A673 (cell line): ENCODE data around the gene MEGF6. TPM values are rescaled to one million over a fixed set of nuclear protein-coding genes. Genes with fewer than 3 reads are reported as not detected.

Experiments
- BruUV-seq: library from RNA; stranded (reverse); fragments of 400-500 nt; replicated peaks from 2 replicates; lab custom pipeline; 2021; lab: Mats Ljungman, UMichigan
- CTCF ChIA-PET: fragments of 300-600 bp; sonication (Branson Sonifier 250); formaldehyde crosslinking; loops from one replicate; lab custom pipeline; 2022; ENCODE audit warnings: antibody characterized with exemption; lab: Charles Lee
- POLR2A ChIA-PET: fragments of 300-600 bp; sonication (Branson Sonifier 250); formaldehyde crosslinking; loops from one replicate; lab custom pipeline; 2022; ENCODE audit warnings: antibody characterized with exemption; ENCODE audit not compliant: low non-redundant PET; lab: Charles Lee
- DNase-seq: peaks from one replicate; pipeline ENCODE4 v3.0.0-alpha.2; 2015; ENCODE audit warnings: low spot score
- H3K27ac ChIP-seq: fragments of 200-600 bp; sonication (generic); 2 replicates; pipeline ENCODE4 v1.5.1; 2016; ENCODE audit warnings: mixed run types, low read depth, mild to moderate bottlenecking, mixed read lengths, antibody characterized with exemption, low read length; ENCODE audit not compliant: poor library complexity, severe bottlenecking
- H3K27me3 ChIP-seq: fragments of 200-600 bp; sonication (generic); replicated peaks from 2 replicates; pipeline ENCODE4 v1.6.1; 2017; ENCODE audit warnings: mixed run types, low read depth, mild to moderate bottlenecking, mixed read lengths, antibody characterized with exemption, low read length; ENCODE audit not compliant: insufficient read depth, poor library complexity
- H3K36me3 ChIP-seq: fragments of 200-600 bp; sonication (generic); 2 replicates; pipeline ENCODE4 v1.6.1; 2016; ENCODE audit warnings: mixed run types, mild to moderate bottlenecking, mixed read lengths, antibody characterized with exemption, low read length; ENCODE audit not compliant: insufficient read depth, poor library complexity, severe bottlenecking
- H3K4me1 ChIP-seq: fragments of 200-600 bp; sonication (generic); 2 replicates; pipeline ENCODE4 v1.6.1; 2017; ENCODE audit warnings: mixed run types, mild to moderate bottlenecking, mixed read lengths, antibody characterized with exemption, low read length; ENCODE audit not compliant: insufficient read depth, poor library complexity, severe bottlenecking
- H3K4me3 ChIP-seq: fragments of 200-600 bp; sonication (generic); 2 replicates; pipeline ENCODE4 v1.5.1; 2016; ENCODE audit warnings: low read depth, mixed run types, mild to moderate bottlenecking, mixed read lengths, low read length; ENCODE audit not compliant: poor library complexity, severe bottlenecking
- H3K9me3 ChIP-seq: fragments of 200-600 bp; sonication (generic); 2 replicates; pipeline ENCODE4 v1.6.1; 2016; ENCODE audit warnings: mixed run types, low read depth, mild to moderate bottlenecking, mixed read lengths, antibody characterized with exemption, low read length; ENCODE audit not compliant: poor library complexity, severe bottlenecking
- EZH2 ChIP-seq: fragments of 200-600 bp; sonication (generic); IDR thresholded peaks from 2 replicates; pipeline ENCODE4 v1.6.1; 2017; ENCODE audit warnings: borderline replicate concordance, low read depth, mild to moderate bottlenecking, mixed read lengths, antibody characterized with exemption, low read length; ENCODE audit not compliant: poor library complexity, severe bottlenecking
- intact Hi-C: fragments of 100-400 bp; cut with micrococcal nuclease; formaldehyde crosslinking; loops from one replicate; pipeline ENCODE4 v1.10.0; 2022; ENCODE audit not compliant: unreplicated experiment
- total RNA-seq: library from RNA; stranded (reverse); gene quantifications from 2 replicates; pipeline ENCODE4 v1.2.3, GENCODE V29; 2021
- TF ChIP-seq, protein P1 (sequence below): fragments of 300-800, 200-600 bp; sonication (generic); conservative IDR thresholded peaks from 2 replicates; pipeline ENCODE4 v1.5.1; 2017; ENCODE audit warnings: low read depth, mild to moderate bottlenecking, antibody characterized with exemption, low read length, moderate library complexity, mixed read lengths

MEGF6 gene
- total RNA-seq, 1 experiment from 2014 or later = 2.8 TPM

DNA sequence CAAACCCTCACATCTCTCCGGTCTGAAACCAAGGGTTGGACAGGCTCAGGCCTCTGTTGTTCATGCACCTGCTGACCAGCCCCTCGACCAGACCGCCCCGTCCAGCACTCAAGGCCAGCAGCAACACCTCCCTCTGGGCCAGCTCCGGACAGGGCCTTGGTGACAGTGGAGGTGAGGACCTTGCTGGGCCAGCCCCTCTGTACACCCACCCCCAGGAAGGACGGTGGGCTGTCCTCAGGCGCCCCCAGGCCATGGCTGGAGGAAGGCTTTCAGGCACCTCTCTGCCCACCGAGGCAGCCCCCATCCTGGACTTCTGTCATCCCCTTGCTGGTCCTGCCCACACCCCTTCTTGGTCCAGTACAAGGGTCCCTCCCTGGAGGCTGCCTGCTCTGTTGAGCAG, 48.6 kb downstream of the MEGF6 start:
- no TSS peak for BruUV-seq
- TF ChIP-seq, protein P1, sequence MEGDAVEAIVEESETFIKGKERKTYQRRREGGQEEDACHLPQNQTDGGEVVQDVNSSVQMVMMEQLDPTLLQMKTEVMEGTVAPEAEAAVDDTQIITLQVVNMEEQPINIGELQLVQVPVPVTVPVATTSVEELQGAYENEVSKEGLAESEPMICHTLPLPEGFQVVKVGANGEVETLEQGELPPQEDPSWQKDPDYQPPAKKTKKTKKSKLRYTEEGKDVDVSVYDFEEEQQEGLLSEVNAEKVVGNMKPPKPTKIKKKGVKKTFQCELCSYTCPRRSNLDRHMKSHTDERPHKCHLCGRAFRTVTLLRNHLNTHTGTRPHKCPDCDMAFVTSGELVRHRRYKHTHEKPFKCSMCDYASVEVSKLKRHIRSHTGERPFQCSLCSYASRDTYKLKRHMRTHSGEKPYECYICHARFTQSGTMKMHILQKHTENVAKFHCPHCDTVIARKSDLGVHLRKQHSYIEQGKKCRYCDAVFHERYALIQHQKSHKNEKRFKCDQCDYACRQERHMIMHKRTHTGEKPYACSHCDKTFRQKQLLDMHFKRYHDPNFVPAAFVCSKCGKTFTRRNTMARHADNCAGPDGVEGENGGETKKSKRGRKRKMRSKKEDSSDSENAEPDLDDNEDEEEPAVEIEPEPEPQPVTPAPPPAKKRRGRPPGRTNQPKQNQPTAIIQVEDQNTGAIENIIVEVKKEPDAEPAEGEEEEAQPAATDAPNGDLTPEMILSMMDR = no peak
- no peak for TF ChIP-seq EZH2
- H3K36me3 ChIP-seq = no peaks in the 10 kb centered on the region
- no peaks in the 10 kb centered on the region for H3K4me1 ChIP-seq
- intact Hi-C loops = no loop called here
- CTCF ChIA-PET = no interaction called here
- no peak overlapping the region for H3K4me3 ChIP-seq
- H3K9me3 ChIP-seq = no peaks in the 10 kb centered on the region
- no peak for DNase-seq
- H3K27me3 ChIP-seq = no peaks in the 10 kb centered on the region
- no peak overlapping the region for H3K27ac ChIP-seq
- POLR2A ChIA-PET = no interaction called here

DNA sequence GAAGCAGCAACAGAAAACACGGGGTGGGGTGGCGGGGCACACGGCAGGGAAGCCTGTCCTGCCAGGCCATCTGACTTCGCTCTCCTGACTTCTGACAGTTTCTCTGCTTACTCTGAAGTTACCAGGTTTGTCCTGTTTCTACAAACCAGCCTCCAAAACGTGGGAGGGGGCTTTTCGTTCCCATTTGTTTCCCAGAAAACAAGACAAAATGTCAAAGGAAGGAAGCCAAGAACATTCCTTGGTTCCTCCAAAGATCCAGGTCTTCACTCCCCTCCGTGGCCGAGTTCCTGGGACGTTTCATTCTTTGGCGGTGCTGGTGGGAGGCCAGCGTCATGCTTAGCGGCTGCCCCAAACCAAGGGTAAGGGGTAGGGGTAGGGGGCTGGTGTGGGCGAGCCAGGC, 49.6 kb downstream of the MEGF6 start:
- no peaks in the 10 kb centered on the region for H3K9me3 ChIP-seq
- no peaks in the 10 kb centered on the region for H3K27me3 ChIP-seq
- ChIA-PET POLR2A (no interaction called here), CTCF (no interaction called here)
- no peak for DNase-seq
- intact Hi-C loops = no loop called here
- BruUV-seq = no TSS peak
- TF ChIP-seq, protein P1 = no peak
- TF ChIP-seq EZH2 = no peak
- H3K27ac ChIP-seq = no peak overlapping the region
- no peaks in the 10 kb centered on the region for H3K4me1 ChIP-seq
- H3K36me3 ChIP-seq = no peaks in the 10 kb centered on the region
- no peak overlapping the region for H3K4me3 ChIP-seq

DNA sequence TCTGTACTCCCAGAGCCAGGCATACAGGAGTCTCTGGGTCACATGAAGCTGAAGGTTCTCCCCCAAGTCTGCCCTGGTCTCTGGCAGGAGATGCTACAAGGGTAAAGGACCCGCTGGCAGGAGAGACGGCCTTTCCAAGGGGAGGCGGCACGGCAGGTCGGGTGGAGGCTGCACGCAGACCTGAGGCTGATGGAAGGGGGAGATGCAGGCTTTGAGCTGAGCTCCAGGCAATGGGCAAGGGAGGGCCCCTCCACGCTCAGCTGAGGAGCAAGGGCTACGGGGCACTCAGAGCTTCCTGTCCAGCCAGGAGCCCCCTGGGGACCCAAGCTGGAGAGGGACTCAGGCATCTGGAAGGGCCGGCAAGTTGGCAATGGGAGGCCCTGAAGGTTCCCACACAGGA, 50.3 kb downstream of the MEGF6 start:
- BruUV-seq = no TSS peak
- CTCF ChIA-PET = no interaction called here
- H3K4me3 ChIP-seq = no peak overlapping the region
- no peak for DNase-seq
- H3K27me3 ChIP-seq = no peaks in the 10 kb centered on the region
- no peaks in the 10 kb centered on the region for H3K9me3 ChIP-seq
- TF ChIP-seq, protein P1 = no peak
- TF ChIP-seq EZH2 = no peak
- intact Hi-C loops = no loop called here
- no peaks in the 10 kb centered on the region for H3K36me3 ChIP-seq
- H3K4me1 ChIP-seq = no peaks in the 10 kb centered on the region
- no peak overlapping the region for H3K27ac ChIP-seq
- POLR2A ChIA-PET = no interaction called here
